C4-2B (cell line): ENCODE data around the gene UPF3B.
"Not testable (repeated sequence)": the region's sequence is repeated elsewhere in the genome, so short reads cannot be mapped to it uniquely, and the experiment has no call there.

Source experiments
- H3K27ac ChIP-seq: fragments of 450-650 bp; 2 replicates; pipeline ENCODE4 v1.5.1; 2017
- CTCF ChIP-seq: fragments of 450-650 bp; conservative IDR thresholded peaks from 2 replicates; pipeline ENCODE4 v1.5.1; 2017; ENCODE audit warnings: mild to moderate bottlenecking
- ZFX ChIP-seq: fragments of 450-650 bp; IDR thresholded peaks from 2 replicates; pipeline ENCODE4 v1.6.1; 2017

The UPF3B gene

GRCh38 chrX:119870626-119871131 lies 17.9 kb upstream of the UPF3B start:
- no peak for TF ChIP-seq CTCF
- TF ChIP-seq ZFX = no peak
- H3K27ac ChIP-seq = peak overlapping the region; percentile 89

- TF ChIP-seq CTCF = no peak
- no peak for TF ChIP-seq ZFX
- H3K27ac ChIP-seq = peak overlapping the region; percentile 83; the same call in 1 of the 2 replicates
Measured at GRCh38 chrX:119853444-119853843, 681 bp upstream of the UPF3B start.

GRCh38 chrX:119833905-119834304 lies 18.9 kb downstream of the UPF3B start:
- no peak overlapping the region for H3K27ac ChIP-seq
- no peak for TF ChIP-seq ZFX
- no peak for TF ChIP-seq CTCF

- no peak for TF ChIP-seq ZFX
- no peak for TF ChIP-seq CTCF
- H3K27ac ChIP-seq = no peak overlapping the region
Measured at GRCh38 chrX:119828446-119828845, 24.3 kb downstream of the UPF3B start.

GRCh38 chrX:119826399-119826959 lies 26.3 kb downstream of the UPF3B start:
- H3K27ac ChIP-seq = no peak overlapping the region
- no peak for TF ChIP-seq ZFX
- TF ChIP-seq CTCF = no peak

GRCh38 chrX:119824221-119824620 lies 28.5 kb downstream of the UPF3B start:
- not testable (repeated sequence) for H3K27ac ChIP-seq

- not testable (repeated sequence) for H3K27ac ChIP-seq
Measured at GRCh38 chrX:119821703-119822102, 31.1 kb downstream of the UPF3B start.

GRCh38 chrX:119817130-119817690 lies 35.6 kb downstream of the UPF3B start:
- TF ChIP-seq ZFX (no peak), CTCF (no peak)

More at GRCh38 chrX:119817130-119817690, 35.6 kb downstream of the UPF3B start:
- H3K27ac ChIP-seq = no peak overlapping the region
